ENCODE results near the gene CCNO.

The CCNO gene

DNA sequence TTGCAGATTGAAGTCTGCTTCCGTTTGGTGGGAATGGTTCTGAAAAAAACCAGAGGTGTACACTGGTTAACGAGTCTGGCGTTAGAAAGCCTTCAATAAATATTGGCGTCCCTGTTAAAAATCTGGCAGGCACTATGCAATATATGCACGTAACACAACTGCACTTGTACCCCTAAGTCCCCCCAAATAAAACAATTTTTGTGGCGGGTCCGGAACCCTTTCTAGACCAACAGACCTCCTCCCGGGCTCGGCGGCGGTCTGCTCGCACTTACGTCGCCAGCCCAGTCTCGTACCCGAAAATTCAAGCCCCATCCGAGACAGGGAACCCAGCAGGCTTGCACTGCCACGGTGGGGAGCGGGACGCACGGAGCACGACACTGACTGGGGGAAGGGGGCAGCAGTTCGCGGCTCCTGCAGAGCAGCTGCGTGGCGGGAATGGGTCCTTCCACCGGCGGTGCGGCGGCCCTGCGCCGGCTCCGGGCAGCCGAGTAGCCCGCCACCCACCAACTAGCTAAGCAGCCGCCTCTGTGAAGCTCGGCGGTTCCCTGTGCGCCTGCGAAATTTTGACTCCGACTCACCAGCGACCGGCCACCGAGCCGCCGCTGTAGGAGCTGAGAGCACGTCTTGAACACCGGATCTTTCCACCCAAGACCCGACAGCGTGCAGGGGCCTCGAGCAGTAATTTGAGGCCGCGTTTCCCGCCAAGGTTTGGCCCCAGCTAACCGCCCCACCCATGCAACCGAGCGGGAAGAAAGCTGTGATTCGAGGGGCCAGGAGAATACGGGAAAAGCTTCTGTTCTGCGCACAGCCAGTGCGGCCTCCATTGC, 10.2 kb downstream of the CCNO start:
- DNase-seq, result peak; percentile 30

- DNase-seq, result no peak
These were observed 11.1 kb downstream of the CCNO start for GRCh38 chr5:55222092-55222984.

GRCh38 chr5:55220433-55221185, 12.8 kb downstream of the CCNO start:
- DNase-seq, result no peak

DNA sequence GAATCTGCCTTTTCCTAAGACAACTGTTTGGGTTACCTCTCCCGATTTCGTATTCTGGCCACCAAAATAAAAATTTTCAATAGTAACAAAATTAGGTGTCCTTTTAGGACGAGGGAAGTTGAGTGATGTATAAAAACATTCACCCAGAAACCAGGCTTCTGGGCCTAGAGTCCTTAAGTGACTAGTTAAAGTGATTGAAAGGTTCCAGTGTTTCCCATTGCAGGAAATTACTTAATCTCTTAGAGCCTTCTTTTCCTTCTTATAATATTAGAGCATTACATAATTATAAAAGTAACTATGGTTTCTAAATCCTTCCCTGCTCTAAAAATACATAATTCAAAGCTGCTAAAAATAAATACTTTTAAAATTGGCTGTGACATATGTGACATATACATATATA, 13.6 kb downstream of the CCNO start:
- DNase-seq, result no peak

DNA sequence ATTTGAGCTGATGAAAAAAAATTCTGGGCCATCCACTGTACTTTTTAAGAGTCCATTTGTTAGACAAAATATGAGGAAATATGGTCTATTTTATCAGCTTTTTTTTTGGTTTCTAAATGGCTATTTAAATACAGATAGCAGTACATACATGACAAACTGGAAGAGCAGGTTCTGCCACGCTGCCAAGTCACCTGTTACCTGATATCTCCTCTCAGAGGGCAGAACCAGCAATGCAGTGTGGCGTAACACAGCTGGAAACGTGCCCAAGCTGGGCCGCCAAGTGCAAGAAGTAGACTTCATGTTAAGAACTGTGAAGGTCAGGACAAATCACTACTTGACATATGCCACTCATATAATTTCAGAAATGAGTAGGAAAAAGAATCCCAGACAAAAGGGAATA, 14.4 kb downstream of the CCNO start:
- DNase-seq, result no peak

DNA sequence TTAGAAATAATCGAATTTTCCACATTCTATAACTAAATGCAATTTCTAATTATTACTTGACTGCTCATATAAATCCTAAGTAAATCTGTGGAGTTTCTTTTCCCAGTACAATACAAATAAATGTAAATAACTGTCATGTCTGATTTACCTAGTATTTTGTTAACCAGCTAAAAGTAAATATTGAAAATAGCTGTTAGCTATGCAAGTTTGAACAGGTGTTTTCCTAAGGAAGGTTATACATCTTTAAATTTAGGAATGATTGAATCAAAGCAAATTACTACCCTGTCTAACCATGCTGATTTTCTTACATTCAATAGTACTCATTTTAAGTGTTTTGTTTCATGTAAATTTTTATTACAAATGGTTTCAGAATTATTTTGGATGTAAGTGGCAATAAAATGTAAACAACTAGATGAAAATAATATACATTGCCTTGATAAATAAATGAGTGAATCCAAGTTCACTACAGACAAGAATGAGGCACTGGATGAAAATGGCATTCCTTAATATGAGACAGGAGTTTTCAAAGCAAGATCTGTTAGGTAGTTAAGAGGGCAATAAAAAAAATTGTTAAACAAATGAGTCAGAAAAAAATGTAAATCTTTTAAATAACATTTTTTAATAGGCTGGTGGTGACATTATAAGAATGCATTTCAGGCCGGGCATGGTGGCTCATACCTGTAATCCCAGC, 22.1 kb downstream of the CCNO start:
- no peak for DNase-seq

DNA sequence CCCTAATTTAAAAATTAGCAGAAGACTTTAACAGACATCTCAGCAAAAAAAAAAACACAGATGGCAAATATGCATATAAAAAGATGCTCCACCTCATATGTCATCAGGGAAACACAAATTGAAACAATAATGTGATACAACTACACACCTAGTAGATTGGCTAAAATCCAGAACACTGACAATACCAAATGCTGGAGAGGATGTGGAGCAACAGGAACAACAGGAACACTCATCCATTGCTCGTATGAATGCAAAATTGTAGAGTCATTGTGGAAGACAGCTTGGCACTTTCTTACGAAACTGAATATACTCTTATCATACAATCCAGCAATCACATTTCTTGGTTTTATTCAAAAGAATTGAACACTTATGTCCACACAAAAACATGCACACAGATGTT, 28.4 kb downstream of the CCNO start:
- DNase-seq, result no peak

GRCh38 chr5:55191165-55191564, 42.2 kb downstream of the CCNO start:
- no peak for DNase-seq

GRCh38 chr5:55188656-55189540, 44.5 kb downstream of the CCNO start:
- DNase-seq, result no peak

- no peak for DNase-seq
These were observed 46.0 kb downstream of the CCNO start for GRCh38 chr5:55187370-55187769.

Measured in activated T-cell treated with anti-CD3 and anti-CD28 coated beads, Interleukin-2, amount 50 U/mL, for 1 hour (primary cell).